ENCODE measurements around the gene FHOD3.
"Not testable (repeated sequence)": the region's sequence is repeated elsewhere in the genome, so short reads cannot be mapped to it uniquely, and the experiment has no call there.

Gene FHOD3

GRCh38 chr18:36724591-36725001 lies 427.1 kb downstream of the FHOD3 start:
- no peak for DNase-seq

GRCh38 chr18:36728345-36728744 lies 430.8 kb downstream of the FHOD3 start:
- no peak for DNase-seq

GRCh38 chr18:36729197-36729596 lies 431.7 kb downstream of the FHOD3 start:
- no peak for DNase-seq

- no peak for DNase-seq
These were observed 434.8 kb downstream of the FHOD3 start for GRCh38 chr18:36732264-36732663.

- no peak for DNase-seq
These were observed 435.6 kb downstream of the FHOD3 start for GRCh38 chr18:36733150-36733549.

- no peak for DNase-seq
These were observed 437.1 kb downstream of the FHOD3 start for GRCh38 chr18:36734596-36734995.

GRCh38 chr18:36735130-36735529 lies 437.6 kb downstream of the FHOD3 start:
- no peak for DNase-seq

GRCh38 chr18:36736094-36736493 lies 438.6 kb downstream of the FHOD3 start:
- DNase-seq, result no peak

GRCh38 chr18:36737316-36737715 lies 439.8 kb downstream of the FHOD3 start:
- DNase-seq, result no peak

GRCh38 chr18:36744261-36744876 lies 446.9 kb downstream of the FHOD3 start:
- DNase-seq, result no peak

GRCh38 chr18:36745219-36745975 lies 447.9 kb downstream of the FHOD3 start:
- DNase-seq, result no peak

GRCh38 chr18:36752929-36753865 lies 455.7 kb downstream of the FHOD3 start:
- no peak for DNase-seq

- DNase-seq, result no peak
These were observed 458.7 kb downstream of the FHOD3 start for GRCh38 chr18:36756242-36756641.

GRCh38 chr18:36757081-36757480 lies 459.6 kb downstream of the FHOD3 start:
- no peak for DNase-seq

GRCh38 chr18:36757991-36758390 lies 460.5 kb downstream of the FHOD3 start:
- no peak for DNase-seq

- no peak for DNase-seq
These were observed 461.1 kb downstream of the FHOD3 start for GRCh38 chr18:36758623-36759022.

GRCh38 chr18:36759167-36759776 lies 461.8 kb downstream of the FHOD3 start:
- DNase-seq, result no peak

- DNase-seq, result no peak
These were observed 463.1 kb downstream of the FHOD3 start for GRCh38 chr18:36760598-36760997.

GRCh38 chr18:36761186-36761698 lies 463.7 kb downstream of the FHOD3 start:
- DNase-seq, result no peak

GRCh38 chr18:36762074-36762473 lies 464.6 kb downstream of the FHOD3 start:
- DNase-seq, result no peak

GRCh38 chr18:36762965-36763364 lies 465.5 kb downstream of the FHOD3 start:
- DNase-seq, result not testable (repeated sequence)

- no peak for DNase-seq
These were observed 469.3 kb downstream of the FHOD3 start for GRCh38 chr18:36766836-36767235.

GRCh38 chr18:36769172-36769571 lies 471.7 kb downstream of the FHOD3 start:
- no peak for DNase-seq

Data from activated naive CD4-positive, alpha-beta T cell (primary cell).